Dermis blood vessel endothelial cell (primary cell): Measurements from ENCODE around the gene SH3RF3. TPM values are rescaled to one million over a fixed set of nuclear protein-coding genes. Genes with fewer than 3 reads are reported as not detected.
"Not testable (repeated sequence)": the region's sequence is repeated elsewhere in the genome, so short reads cannot be mapped to it uniquely, and the experiment has no call there.

Experiments used
- DNase-seq: peaks from one replicate; pipeline ENCODE4 v3.0.0; 2010
- total RNA-seq: library from RNA; depleted of rRNA; stranded (reverse); fragments of >200 nt; gene quantifications from 2 replicates; pipeline ENCODE4 v1.2.3, GENCODE V29; 2014

Gene SH3RF3
- total RNA-seq, 1 donor from 2014 or later = 7.7 TPM

DNA sequence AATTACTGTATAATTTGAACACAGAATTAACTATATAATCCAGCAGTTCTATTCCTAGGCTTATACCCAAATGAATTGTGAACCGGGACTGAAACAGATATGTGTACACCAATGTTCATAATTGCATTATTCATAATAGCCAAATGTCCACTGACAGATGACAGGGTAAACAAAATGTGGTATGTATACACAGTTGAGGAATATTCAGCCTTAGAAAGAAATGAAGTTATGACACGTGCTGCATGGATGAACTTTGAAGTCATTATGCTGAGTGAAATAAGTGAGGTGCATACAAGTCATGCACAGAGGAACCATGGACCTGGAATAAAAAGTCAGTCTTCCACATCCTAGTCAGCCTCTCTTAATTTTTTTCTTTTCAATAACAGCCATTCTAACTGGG lies 91.9 kb downstream of the SH3RF3 start:
- DNase-seq = no peak

DNA sequence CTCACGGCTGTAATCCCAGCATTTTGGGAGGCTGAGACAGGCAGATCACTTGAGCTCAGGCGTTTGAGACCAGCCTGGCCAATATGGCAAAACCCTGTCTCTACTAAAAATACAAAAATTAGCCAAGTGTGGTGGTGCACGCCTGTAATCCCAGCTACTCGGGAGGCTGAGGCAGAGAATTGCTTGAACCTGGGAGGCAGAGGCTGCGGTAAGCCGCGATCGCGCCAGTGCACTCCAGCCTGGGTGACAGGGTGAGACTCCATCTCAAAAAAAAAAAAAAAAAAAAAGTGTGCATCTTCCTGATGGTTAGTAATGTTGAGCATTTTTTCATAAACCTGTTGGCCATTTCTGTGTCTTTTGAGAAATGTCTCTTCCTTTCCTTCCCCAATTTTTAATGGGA lies 92.3 kb downstream of the SH3RF3 start:
- not testable (repeated sequence) for DNase-seq

DNA sequence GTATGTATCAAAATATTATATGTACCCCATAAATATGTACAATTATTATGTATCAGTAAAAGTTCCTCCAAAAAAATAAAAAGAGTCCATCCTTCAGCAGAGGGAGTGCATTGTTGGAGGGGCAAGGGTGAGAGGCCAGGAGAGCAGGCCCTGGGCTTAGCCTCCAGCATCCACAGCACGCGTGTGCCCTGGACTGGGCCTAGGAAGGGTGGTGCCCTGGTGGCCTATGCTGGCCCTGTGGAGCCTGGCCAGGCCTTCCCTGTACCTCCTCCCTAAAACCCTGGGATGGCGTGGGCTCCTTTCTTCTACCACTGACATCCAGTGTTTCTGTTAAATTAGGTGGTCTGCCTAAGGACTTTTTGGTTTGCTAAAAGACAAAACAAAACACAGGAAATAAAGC lies 93.4 kb downstream of the SH3RF3 start:
- DNase-seq = no peak

DNA sequence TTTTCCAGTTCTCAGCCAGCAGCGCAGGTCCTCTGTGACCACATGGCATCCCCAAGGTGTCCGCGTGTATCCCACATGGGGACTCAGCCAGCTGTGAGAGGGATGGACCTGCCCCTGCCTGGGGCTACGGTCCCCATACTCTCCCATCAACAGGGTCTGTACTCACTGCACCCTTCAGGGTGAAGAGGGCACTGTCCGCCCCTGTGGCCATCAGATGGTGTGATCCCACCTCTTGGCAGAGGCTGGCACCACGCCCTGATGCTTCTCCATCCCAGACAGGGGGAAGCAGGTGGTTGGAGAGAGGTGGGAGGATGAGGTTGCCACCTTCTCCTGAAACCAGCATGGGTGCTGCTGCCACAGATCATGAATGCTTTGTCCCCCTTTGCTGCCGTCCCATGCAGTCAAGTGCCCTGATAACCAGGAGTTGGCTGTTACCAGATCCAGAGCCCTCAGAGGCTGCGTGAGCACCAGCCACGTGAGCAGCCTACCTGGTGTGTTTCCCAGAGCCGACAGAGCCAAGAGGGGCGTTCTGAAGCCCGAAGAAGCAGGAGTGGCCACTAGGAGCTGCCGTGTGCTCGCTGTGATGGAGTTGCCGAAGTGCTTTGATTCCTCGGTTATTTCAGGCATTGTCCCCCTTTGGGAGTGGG lies 93.9 kb downstream of the SH3RF3 start:
- no peak for DNase-seq

DNA sequence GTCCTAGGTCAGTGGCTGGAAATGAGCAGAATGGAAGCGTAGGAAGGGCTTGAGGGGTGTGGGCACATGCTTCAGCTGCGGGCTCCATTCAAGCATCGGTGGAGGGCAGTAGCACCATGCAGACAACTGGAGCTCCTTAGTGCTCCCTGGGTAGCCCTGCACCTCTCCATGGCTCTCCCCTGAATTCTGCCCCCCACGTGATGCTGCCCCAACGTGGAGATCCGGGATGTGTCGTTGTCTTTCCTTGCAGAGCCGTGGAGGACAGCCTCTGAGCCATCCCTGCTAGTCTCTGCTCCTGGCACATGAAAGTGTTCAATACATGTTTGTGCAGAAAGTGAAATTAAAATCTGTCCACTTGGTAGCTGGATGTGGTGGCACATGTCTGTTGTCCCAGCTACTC lies 94.5 kb downstream of the SH3RF3 start:
- no peak for DNase-seq

DNA sequence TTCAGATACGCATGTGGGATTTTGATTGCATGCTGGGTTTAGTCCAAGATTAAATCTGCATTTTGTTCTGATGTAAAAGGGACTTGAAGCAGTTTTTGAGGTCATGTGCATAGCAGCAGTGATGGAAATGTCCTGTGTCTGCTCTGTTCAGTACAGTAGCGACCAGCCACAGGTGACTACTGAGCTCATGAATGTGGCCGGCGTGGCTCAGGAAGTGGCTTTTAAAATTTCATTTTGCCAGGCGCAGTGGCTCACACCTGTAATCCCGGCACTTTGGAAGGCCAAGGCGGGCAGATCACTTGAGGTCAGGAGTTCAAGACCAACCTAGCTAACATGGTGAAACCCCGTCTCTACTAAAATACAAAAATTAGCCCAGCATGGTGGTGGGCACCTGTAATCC lies 95.3 kb downstream of the SH3RF3 start:
- not testable (repeated sequence) for DNase-seq

DNA sequence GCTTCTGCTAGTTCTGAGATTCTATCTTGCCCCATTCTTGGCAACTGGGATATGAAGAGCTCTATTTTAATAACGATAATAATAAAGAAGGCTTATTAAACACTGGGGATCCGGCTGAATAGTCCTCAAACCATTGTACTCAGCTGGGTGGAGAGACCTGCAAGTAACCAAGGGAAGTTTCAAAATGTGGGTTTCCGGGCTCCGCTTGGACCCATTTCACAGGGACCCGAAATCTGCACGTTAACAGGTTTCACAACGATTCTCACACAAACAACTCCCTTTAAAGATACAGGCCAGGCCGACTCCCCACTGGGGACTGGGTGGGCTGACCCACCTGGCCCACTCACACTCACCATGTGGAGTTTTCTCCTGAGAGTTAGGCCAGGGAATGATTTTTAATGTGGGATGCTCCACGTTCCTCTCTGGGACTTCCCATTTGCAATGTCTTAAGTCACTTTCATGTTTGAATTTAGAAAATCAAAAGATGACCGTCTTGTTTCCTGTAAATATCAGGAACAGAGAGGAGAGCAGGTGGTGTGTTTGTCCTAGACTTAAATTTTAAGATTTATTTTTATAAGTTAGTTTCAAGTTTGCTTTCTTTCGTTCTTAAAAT lies 96.3 kb downstream of the SH3RF3 start:
- no peak for DNase-seq

DNA sequence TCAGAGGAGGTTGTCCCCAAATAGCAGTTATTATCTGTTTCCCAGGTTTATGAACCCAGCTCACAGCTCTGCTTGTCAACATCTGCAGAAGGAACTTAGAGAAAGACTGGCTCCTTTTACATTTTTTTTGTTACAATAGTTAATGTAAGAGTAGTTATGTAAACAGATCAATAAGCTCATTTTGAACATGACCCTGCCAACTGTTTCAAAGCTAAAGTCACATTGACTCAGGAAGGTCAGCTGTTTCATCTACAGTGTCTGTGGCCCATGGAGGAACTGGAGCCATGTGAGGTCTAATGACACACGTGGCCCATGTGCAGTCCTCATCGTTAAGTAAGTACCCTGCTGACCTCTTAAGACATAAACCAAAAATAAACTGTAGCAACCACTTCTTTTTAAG lies 97.1 kb downstream of the SH3RF3 start:
- DNase-seq = no peak

DNA sequence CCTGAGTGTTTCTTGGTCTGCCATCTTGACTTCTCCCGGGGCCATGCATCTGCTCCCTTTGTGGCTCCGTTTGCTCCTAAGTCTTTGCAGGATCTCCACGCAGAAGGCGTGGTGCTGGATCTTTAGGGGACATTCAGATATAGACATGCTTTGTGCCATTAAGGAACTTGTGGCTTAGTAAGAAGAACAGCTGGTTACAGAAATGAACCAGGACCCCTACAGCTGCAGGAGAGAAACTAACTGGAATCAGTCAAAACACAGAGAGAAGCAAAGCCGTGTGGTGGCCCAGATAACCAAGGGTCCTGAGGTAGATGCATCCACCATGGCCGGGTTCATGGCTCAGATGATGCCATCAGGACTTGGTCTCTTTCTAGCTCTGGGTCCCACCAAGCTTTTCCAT lies 97.6 kb downstream of the SH3RF3 start:
- DNase-seq = no peak

DNA sequence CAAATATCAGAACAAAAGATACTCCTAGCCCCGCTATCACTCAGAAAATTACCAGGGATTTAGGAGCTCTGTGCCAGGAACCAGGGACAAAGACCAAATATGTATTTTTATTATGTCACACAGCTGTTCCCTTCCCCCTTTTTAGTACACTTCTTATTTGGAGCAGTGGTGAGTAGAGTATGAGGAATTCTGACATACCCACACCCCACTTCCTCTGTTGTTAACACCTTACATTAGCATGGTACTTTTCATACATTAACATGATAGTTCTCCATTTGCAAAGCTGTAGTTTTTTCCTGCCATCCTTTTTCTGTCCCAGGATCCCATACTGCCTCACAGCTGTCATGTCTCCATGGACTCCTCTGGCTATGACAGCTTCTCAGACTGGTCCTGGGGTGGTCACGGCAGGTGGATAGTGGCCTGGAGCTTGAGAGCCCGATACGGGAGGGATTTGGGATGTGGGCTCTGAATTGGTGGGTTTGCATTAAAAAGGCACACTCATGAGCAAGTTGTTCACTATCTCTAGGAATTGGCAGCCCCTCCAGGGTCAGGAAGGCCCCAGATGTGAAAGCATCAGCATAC lies 100.2 kb downstream of the SH3RF3 start:
- no peak for DNase-seq

DNA sequence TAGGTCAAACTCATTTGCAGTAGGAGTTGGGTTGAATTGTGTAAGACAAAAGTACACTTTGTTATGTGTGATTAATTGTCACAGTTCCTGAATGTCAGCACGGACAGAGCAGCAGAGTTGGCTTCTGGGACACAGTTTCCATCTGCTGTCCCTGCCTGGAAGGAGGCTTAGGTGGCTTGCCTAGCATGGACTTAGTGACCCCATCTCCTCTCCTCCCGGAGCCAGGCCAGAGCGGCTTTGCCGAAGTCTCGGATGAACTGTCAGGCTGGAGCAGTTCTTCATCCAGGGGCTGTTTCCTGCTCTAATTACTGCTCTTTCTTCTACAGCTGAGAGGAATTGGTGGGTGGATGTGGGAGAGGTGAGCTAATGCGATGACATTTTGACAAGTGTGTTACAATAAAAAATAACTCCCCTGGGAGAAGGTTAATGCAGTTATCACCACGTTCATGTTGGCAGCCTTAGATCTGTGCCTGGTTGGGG lies 102.0 kb downstream of the SH3RF3 start:
- peak; percentile 53 for DNase-seq

DNA sequence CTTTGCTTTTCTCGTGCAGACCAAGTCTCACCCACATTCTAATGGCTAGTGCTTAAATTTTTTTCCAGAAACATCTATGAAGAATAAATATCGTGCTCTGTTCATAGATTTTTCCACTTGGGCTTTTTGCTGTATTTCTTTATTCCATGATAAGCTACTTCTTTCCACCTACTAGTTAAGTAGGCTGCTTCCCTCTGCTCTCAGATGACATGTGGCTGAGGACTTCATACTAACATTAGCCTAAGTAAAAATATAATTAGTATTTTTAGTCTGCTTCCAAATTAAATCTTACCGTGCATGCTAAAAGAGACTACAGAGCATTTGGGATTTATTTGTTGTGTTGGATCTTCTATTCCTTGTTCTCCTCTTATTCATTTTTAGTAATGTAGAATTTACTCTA lies 102.4 kb downstream of the SH3RF3 start:
- DNase-seq = no peak

DNA sequence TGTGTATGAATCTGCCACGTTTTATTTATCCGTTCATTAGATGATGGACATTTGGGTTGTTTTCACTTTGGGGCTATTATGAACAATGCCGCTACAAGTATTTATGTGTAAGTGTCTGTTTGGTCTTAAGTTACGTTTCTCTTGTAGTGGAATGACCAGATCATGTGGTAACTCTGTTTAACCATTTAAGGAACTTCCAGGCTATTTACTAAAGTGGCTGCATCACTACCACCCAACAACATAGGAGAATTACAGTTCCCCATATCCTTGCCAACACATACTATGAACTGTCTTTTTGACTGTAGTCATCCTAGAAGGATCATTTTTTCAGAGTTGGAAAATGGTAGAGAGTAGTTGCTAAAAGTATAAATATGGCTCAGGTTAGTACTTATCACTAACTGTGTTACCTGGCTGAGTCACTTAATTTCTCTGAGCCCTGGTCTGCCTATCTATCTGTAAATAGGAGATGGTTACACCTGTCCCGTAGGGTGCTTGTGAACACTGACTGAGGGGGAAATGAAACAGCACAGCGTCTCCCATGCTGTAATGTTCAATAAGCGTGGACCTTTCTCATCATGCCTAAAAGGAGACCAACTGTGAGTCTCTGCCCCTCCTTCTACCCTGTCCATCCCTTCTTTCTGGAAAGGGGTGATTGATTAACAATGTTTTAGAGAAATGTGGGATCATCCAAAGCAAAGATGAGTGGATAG lies 103.1 kb downstream of the SH3RF3 start:
- DNase-seq = no peak

DNA sequence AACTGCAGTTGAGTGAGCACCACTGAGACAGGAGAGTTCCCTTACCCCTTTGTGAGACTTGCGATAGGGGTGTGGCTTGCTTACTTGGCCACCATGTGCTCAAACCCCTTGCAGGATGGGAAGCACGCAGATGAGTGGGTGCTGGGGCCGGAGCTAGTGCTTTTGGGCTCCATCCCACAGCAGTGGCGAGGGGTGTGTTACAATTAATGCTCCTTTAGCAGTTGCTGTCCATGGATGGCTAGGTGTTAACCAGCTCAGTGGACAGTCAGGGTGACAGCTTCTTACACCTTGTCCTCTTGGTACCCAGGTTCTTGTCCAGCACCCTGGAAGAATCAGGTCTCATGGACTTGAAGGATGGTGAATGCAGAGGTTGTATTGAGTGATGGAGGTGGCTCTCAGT lies 103.9 kb downstream of the SH3RF3 start:
- DNase-seq = no peak

DNA sequence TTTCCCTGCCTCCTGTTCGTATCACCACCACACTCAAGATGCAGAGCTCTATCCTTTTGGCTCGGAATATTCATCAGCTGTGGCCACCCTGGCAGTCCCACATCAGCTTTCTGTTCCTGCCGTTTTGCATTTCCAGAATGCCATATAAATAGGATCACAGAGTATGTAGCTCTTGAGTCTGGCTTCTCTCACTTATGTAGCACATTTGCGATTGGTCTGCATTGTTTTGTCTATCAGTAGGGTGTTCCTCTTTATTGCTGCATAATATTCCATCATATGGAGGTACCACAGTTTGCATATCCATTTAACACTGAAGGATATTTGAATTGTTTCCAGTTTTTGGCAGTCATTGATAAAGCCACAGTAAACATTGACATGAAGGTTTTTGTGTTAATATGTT lies 104.6 kb downstream of the SH3RF3 start:
- no peak for DNase-seq

DNA sequence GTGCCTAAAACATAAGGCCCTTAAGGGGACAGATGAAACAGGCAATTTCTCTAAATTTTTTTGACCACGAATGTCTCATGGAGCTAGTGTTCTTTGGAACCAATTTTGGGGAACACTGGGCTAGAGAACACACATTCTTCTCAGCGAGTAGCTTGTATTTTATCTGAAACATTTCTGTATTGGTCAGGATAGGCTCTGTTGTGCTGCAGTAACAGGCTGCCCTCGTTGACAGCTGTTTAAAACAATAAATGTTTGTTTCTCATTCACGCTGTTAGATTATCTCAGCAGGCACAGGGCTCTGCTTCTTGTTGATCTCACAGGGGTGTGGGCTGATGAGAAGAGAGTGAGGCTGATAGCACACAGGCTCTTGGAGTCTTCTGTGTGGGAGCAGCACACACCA lies 105.3 kb downstream of the SH3RF3 start:
- no peak for DNase-seq

DNA sequence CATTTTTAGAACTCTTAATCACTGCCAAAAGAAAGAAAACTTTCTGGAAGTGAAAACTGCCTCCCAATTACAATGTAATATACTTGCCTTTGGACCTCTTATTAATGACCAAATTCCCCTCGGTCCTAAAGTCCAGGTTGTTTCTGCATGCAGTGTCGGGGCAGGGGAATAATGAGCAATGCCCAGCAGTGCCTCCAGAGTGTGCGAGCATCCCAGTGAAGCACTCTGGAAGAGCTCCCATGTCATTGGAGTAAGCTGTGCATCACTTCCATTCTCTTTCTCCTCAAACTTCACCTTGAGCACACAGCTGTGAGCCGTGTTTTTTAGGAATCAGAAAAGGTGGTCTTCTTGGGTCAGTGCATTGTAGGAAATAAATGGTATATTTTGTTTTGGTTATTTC lies 107.1 kb downstream of the SH3RF3 start:
- no peak for DNase-seq

DNA sequence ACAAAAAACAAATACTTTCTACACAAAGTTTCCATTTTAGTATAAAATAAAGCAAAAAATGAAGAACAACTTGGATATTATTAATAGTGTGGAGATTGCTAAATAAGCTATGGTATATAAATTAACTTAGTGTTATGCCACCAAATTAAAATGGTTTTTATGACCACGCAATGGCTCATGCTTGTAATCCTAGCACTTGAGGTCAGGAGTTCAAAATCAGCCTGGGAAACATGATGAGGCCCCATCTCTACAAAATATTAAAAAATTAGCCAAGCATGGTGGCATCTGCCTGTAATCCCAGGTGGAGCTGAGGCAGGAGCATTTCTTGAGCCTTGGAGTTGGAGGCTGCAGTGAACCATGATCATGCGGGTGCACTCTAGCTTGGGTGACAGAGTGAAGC lies 108.8 kb downstream of the SH3RF3 start:
- no peak for DNase-seq

DNA sequence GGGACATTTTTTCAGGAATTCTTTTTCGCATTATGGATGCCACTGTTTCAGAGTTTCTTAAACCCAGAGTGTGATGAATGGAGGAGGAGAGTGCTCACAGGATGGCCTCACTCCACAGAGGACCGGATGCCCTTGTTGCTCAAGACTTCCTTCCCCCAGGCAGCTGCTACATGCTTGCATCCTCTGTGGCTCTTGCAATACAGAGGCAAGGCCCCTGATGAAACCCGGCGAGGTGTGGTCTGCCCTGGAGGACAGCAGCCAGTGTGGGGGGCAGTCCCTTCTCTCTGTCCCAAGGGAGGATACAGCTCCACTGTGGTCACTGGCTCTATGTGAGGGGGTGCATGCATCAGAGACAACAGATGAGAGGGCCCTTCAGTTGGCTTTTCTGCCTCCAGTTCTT lies 109.6 kb downstream of the SH3RF3 start:
- DNase-seq = peak; percentile 88

DNA sequence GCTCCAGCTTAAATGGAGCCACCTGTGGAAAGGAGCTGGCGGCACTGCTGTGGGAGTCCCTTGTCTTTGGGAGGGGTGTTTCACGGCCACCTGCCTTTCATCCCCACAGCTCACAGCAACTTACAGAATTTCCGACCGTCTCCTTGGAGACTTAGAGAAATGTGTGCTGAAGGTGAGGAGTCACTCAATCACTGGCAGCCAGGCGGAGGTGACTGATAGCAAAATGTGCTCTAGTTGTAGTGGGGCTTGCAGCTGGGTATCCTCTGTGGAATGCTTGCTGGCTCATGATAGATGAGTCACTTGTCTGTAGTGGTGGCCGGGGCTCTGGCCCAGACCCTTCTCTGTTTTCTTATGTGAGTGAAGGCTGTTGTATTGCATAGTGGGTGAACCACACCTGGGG lies 110.7 kb downstream of the SH3RF3 start:
- DNase-seq = peak; percentile 91

DNA sequence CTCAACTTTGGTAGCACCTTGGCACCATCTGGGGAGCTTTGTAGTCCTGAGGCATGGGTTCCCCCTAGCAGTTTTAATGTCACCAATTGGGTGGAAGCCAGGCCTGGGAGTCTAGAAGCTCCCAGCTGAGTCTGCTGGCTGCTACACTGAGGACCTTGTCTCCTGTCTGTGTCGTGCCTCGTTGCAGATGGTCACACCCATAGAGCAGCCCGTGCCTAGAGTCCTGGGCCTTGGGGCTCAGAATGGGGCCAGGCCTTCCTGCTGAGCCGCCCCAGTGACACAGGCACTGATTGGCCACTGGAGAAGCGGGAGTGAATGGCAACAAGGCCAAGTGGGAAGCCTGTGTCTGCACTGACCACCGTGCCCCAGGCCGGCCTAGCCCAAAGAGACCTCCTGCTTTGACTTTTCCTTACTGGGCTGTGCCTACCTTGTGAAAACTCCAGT lies 113.2 kb downstream of the SH3RF3 start:
- no peak for DNase-seq

DNA sequence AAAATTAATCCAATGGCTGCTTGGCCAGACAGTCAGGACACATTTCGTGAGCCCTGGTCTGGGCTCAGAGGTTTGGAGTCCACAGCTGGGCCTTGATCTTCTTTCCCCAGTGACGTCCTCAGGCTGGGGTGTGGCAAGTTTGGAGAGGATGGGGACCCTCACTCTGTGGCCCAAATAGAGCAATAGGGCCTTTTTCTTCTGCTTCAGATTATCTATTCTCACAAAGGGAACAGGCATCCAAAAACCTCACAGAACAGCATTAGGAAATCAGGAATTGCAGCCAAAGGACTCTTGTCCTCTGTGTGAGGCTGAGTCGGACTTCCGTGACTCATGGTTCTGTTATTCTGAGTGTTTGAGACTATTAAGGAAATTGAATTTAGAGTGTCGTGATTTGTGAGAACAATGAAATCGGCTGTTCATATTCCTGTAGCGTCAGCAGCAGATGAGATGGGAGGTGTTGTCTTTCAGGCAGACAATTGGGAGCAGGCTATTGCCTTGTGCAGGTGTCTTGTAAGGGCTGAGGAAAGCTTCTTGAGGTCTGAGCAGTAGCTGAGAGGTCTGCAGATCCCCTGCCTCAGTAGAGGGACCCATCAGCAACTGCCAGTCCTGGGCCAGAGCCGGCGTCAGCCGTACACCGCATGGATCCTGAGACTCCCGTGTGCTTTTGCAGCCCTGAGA lies 113.8 kb downstream of the SH3RF3 start:
- DNase-seq = peak; percentile 88
